ENCODE measurements around the gene MRPS27.

The MRPS27 gene

DNA sequence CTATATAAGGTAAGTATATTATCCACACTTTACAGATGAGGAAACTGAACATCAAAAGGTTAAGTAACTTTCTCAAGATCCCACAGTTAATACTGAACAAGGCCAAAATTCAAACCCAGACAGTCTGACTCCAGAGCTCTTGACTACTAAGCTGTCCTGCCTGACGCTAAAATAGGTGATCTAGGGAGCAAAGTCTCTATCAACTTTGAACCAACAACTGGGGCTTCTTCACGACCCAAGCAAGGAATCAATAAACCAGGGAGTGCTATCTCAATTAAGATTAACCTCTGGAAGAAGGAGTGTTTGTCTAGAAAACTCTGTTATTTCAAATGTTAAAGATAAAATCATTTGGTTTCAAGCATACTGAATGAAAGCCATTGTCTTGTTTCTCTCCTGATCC lies 64.4 kb downstream of the MRPS27 start:
- no peak for DNase-seq

DNA sequence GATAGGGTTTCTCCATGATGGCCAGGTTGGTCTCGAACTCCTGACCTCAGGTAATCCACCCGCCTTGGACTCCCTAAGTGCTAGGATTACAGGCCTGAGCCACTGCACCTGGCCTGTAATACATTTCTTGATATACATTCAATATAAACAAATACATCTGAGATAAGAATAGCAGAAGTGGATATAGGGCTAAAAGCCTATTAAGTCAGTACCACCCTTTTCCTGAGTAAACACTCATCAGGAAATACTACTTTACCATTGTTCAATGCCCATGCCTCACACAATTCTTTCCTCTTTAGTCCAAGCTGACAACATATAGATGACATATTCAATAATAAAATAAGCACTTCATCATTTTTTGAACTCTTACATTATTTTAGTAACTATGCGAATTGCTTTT lies 64.8 kb downstream of the MRPS27 start:
- no peak for DNase-seq

DNA sequence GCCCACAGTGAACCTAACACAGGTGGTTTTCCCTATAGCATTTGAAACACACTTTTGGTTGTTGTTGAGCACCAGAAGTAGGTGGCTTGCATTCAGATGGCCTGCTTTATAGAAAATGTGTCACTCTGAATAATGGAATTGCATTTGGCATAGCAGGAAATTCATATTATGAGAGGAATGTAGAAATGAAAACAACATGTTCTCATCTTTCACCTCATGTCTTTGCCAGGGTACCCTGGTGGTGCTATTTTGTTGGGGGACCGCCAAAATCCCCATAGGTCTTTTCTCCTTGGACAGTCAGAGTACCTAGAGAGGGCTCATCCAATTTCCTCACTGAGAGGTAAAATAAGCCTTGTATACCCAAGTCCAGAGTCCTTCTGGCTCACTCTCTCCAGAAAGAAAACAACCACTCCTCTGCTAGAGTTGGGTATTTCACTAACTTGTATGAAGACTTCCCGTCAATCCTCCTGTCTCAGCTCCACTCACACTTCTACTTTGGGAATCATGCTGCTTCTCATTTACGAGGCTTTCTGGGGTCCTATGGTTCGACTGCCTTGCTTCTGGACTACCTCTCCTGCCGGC lies 67.4 kb downstream of the MRPS27 start:
- DNase-seq, result no peak

DNA sequence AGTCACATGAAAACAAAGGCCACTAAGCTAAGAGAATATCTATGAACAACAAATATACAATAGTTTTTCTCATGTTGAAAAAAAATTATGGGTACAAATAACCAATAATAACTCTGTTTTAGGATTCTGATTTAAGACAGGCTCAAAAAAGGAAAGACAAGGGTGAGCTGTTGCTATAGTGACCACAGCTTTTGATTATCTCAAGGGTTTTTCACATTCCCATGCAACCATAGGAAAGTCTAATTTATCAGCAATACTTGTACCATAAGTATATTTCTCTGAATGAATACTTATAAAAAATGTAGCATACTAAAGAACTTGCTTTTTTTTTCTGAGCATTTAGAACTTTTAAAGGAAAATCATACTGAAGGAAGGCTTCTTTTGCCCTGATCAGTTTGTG lies 68.0 kb downstream of the MRPS27 start:
- DNase-seq, result no peak

DNA sequence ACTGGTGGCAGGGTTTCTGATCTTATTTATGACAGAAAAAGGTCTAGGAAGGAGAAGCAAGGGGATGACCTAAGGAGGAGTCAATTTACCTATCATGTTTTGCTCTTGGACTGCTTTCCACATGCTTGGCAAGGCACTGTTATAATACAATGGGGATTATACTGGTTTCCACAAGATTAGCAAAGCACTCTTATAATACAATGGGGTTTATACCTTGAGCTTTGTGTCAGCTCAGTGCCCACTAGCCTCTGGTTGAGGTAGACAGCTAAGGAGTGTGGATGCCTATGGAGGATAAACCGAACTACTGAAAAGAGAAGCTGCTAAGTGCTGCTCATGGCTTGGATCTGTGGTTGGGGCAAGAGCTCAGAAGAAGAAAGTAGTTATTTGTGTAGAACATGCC lies 68.7 kb downstream of the MRPS27 start:
- DNase-seq, result no peak

DNA sequence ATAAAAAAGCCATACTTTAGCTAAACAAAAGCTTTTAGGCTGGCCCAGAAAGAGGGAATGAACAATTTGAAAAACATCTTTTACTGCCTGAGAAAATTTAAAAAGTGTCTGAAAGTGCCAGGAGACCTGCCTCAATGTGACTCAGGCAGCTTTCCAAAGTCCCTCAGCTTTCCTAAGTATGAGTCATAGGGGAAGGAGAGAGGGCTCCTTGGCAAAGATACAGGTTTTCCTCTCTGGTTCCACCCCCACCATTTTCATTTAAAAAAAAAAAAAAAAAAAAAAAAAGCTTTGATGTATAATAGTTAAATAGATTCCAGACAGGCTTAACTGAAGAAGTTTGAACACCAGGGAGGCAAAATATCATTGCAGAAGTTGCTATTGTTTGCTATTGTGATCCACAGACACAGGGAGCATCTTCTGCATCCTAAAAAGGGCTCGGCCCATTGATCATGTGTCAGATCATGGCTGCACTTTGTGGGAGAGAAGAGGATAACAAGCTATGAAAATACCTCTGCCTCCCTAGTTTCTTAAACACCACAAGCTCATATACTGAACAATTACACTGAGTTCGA lies 71.5 kb downstream of the MRPS27 start:
- no peak for DNase-seq

DNA sequence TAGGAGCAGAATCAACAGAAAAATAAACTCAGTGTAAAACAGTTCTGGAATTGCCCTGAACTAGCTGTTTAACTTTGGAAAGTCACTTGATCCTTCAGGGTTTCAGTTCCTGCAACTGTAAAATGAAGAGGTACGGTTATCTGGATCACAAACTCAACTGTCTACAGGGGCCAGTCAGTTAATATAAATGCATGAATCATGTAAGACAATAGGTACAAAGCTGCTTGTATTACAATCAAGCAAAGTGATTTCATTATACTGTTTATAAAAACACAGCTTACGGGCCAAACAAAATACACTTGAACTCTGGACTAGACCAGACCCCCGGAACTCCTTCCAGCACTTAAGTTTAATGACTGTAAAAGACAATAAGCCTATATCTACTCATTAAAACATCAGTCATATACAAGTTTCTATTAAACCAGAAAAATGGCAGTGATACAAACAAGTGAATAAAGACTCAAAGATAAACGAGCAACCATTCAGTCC lies 73.0 kb downstream of the MRPS27 start:
- DNase-seq, result no peak

DNA sequence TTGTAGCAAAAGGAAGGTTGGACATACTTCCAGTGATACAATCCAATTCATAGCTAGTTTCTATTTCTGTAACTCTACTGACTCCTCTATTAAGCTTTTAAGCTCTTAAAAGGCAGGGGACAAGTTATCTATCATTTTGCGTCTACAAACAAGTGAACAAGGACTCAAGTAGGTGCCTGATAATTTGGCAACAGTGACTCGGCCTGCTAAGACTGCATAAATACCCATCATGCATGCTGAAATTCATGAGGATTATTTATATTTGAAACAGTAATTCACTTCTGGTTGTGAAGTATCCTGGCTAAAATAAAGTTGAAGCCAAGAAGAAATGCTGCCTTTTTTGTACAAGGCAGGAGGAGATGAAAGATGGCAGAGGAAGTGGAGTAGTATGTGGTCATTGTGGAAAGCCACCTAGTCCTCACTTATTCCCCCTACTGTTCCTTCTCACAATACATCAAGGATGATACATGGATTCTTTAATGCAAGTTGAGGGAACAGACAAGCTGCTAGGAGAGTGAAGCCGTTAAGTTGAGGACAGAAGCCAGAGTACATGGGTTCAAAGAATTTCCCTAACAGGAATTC lies 74.0 kb downstream of the MRPS27 start:
- no peak for DNase-seq

DNA sequence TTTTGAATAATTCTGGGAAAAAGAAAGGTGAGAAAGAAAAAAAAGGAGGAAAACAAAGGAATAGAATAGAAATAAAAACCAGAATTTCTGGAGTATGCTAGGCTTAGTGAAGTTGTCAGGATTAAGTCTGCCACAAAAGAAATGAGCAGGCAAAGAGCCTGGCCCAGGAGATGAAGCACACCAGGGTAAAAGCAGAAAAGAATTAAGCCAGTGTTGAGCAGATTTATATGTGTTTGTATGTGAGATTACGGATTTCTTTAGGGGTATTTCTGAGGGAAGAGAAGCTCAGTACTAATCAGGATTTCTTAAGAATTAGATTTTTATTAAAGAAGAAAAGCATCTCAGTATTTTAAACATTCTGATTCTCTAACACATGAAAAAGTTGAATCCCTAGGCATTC lies 74.5 kb downstream of the MRPS27 start:
- no peak for DNase-seq

DNA sequence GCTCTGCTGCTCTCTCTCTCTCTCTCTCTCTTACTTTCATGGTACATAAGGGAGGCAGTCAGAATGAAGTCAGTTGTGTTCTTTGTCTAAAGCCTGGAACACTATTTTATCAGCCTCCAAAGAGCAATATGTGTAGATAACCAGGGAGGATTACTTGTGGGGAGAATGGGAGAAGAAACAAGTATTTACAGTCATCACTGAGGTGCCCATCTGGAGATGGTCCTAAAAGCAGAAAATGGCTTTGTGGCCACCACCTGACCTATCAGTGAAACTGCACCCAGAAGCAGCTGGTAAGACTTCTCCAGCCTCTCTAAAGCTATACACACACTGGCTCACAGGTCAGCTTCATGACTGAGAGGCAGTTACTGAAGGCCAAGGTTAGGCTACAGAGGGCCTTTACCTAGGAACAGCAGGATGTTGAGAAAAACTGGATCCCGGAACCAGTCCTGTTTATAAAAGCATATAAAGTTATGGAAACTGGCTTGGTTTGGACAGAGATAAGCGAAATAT lies 75.1 kb downstream of the MRPS27 start:
- DNase-seq, result peak; percentile 31

DNA sequence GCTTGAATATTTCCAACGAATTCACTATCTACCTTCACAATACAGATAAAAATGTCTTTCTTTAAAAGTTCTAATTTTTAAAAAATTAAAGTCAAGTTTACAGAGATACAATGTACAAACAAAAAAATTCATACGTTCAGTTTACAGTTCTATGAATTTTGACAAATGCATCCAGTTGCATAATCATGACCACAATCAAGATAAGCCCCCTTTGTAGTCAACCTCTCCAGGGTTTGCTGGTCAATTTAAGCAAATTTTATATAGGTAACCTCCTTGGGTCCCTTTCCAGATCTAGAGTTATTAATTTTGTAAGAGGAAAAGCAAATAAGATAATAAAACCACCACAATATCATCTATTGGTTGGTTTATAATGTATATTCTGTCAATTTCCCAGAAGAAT lies 76.3 kb downstream of the MRPS27 start:
- no peak for DNase-seq

DNA sequence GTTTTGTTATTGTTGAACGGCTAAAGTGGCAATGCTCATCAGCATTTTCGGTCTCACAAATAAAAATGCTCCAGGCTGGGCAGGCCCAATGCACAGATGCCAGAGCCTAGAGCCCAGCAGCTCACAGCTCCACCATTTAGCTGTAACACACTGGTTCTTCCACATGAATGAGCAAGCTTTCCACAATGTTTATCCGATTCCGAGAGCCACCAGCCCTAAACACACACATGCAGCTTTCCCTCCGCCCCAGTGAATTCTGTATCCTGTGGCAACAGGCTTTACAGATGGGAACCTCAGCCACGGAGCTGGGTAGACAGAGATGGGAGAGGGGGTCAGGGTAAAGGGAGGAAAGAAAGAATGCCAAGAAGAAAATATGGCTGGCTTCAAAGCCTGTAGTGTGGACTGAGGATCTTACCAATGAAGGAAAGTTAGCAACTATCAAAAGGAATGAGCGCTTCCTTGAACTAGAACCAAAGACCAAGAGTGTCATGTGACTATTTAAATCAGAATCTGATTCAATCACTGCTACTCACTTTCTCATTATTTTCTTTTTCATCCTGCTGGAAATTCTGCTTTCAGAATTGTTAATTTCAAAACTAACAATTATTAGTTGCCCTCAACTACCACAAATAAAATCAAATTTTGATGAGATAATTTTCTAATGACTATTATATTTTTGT lies 77.1 kb downstream of the MRPS27 start:
- no peak for DNase-seq

DNA sequence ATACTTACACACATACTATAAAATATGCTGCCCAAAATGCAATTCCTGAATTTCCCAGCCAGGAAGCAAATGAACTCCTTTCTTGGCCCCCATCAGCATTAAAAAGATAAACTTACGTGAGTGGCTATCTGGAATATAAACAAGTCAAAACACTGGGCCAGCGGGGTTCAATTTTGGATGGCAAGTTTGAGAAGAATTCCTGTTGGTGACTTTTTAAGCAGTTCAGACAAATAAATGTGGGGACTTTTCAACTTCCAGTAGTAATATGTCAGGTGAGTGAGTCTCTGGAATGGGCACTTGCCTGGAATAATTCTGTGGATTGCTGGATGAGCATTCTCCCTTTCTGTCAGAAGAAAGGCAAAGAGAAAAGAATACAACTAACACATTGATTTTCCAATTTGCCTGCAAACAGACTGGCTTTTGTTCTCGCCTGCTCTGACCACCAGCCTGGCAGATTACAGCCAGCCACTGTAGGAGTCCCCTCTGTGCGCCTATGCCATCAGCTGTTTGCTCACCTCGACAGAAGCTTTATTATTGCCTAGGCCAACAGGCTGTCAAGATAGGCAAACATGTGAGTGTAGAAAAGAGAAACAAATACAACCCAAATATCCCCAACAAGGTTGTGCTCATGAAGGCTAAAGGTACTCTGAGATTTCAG lies 78.6 kb downstream of the MRPS27 start:
- DNase-seq, result no peak

DNA sequence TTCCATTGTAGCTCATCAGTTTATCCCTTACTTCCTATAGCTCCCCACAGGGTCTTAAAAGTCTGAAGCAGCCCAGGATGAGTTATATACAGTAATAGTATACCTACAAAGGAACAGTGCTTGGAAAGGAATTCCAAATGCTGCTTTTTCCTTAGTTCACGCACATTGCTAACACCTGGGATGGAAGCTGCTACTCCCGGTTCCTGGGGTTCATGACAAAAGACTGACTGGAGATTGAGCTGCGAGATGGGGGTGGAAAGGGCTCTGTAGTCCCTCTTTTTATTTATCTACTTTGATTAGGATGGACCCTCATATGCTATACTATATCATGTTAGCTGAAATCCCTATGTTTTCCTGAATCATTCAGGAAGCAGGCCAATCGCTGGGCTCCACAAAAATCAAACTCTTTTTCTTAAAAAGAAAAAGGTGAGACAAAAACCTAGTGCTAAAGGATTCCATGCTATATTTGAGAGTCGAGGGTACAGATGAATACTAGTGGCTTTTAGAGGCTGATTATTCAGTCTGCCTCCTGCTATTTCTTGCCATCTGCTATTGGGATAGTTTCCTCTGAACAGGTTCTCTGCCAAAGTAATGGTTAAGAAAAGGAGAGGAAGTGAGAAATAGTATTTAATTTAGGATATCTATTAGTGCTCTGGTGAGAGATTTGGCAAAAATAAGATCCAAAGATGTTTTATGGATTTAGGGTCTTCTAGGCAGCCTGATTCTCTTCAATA lies 81.2 kb downstream of the MRPS27 start:
- DNase-seq, result no peak

DNA sequence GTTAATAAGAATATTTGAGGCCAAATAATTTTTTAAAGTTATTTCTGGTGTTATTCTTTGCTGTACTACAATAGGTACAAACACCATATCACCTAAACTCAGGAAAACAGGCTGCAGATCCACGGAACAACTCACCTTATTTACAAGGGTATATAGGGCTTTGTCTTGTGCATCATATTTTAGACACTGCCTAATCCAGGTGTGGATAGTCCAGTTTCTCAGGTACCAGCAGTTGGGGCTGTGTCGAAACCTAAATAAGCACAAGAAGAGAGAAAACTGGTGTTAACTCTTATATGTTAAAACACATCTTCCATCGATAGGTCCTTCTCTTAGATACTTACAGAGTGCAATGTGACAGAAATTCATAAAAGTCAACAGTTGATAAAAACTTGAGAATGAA lies 82.2 kb downstream of the MRPS27 start:
- DNase-seq, result no peak

DNA sequence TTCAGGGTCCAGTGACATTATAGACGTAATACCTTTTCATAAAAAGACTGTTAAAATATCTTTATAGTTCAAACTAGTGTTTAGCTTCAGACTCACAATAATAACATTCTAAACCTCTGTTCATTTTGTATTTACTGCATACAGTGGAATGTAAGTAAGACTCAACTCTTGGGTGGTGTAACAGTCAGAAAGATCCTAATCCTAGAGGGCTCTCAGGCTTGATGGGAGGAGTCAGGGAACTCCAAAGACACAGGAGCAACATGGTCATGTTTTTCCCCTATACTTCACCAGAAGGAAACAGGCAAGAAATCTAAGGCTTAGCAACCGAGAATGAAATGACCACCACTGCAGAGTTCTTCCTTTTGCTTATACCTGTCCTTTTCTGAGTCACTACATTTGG lies 82.6 kb downstream of the MRPS27 start:
- no peak for DNase-seq

DNA sequence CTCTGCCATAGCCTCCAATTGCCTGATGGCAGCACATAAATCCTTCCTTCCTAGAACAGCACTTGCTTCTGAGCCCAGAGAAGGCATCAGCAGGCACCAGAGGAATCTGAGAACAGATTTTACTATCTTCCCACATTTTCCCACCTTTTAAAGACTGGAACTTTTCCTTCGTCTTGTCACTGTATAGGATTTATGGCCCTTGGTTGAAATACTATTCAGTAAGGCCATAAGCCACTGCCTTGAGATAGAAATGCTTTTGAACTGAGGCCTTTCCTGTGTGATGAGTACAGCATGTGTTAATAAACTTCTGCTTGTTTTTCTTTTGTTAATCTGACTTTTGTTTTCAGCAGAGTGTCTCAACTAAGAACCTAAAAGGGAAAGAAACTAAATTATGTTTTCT lies 84.3 kb downstream of the MRPS27 start:
- DNase-seq, result no peak

DNA sequence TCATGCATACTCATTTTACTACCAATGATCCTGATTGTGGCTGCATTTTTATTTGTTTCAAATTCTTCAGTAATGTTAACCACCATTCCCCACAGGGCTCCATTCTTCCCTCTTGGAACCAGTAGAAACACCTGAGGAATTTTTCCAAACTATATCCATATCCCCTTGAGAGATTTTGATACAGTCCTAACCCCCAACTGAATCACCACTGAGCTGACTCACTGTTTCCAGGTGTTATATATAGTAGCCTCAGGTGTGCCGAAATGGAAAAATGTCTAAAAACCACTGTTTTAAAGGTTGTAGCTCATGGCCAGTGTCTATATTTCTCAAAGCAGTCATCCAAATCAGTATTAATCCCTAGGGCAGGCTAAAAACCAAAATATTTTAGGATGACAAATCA lies 85.2 kb downstream of the MRPS27 start:
- no peak for DNase-seq

DNA sequence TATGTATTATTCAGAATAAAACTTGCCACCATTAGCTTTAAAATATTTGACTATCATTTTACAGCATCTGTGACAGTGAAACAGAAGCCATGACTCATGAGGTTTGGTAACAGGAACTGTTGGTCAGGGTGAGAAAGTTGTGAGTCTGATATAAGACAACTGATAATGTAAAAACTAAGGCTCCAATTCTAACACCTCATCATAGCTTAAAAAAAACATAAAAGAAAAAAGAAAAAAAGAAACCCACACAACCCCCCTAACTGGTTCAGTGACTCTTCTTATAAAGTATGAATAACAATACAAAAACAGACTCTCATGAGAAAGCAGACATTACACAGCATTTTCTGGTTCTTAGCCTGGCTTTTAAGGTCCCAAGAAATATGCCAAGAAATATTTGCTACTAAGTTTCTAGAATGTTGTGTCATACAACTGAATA lies 85.8 kb downstream of the MRPS27 start:
- DNase-seq, result no peak

DNA sequence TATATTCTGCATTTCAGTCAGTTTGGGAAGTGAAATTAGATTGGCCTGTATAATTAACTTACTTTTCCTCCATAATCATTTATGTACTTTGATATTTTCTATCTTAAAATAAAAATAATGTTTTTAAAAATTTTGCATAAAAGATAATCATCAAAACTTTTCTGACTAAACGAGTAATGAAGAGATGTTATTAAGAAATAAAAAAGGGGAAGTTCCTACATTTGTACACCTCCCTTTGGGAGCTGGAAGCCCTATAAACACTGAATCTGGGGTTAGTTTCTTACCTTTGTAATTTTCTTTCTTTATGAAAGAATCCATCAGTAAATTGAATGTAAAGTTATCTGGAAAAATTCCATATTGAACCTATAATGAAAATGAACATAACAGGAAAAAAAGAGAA lies 86.2 kb downstream of the MRPS27 start:
- no peak for DNase-seq

DNA sequence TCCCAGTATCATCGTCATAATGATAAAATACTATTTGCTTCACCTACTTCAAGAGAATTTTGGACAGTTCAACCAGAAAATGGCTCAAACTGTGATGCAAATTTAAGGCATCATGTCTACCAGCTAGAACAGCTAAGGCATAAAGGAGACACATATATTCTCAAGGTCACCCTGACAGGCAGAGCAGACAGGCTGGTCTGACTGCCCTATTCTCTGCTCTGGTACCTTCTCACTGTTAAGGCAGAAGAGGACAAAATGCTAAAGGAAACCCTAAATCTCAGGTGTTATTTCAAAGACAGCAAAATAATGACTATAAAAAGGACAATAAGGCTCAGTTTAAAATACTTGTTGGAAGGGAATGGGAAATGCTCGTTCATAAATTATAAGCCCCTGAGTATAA lies 87.2 kb downstream of the MRPS27 start:
- DNase-seq, result no peak

DNA sequence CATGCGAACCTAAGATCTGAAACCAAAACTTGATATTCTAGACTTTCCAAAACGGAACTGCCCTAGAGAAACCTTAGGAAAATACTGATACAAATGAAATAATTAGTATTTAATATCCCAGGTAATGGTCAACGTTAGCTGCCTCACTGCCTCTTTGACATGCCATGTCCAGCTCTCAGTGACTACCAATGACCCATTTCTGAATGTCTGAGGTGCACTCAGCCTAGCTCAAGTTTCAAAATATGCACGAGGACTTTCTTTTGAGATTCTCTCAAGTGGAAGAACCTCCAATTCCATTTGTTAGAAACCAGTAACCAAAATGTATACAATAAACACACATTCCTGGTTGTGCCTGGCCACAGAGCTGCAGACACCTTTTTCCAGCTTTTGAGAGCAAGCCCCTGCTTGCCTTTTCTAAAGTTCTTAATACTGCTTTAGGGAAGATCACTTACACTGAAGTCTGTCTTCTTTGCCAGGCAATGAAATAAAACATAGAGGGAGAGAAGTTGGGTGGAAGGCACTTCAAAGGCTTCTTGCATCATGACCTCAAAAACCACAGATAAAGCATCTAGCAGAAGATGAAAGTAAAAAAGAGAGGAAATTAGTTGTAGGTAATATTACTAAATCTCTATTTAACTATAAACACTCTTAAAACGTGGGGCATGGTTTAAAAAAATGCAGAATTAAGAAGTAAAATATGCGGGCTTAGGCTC lies 87.9 kb downstream of the MRPS27 start:
- DNase-seq, result no peak
